GM21528 (cell line): ENCODE measurements around the gene TLL1.

ENCODE experiments used
- ATAC-seq: cut with Tn5 transposase; IDR thresholded peaks from one replicate; pipeline ENCODE4 v1.9.1; 2021; ENCODE audit warnings: mild to moderate bottlenecking, moderate library complexity; ENCODE audit not compliant: unreplicated experiment, low FRiP score

The TLL1 gene

DNA sequence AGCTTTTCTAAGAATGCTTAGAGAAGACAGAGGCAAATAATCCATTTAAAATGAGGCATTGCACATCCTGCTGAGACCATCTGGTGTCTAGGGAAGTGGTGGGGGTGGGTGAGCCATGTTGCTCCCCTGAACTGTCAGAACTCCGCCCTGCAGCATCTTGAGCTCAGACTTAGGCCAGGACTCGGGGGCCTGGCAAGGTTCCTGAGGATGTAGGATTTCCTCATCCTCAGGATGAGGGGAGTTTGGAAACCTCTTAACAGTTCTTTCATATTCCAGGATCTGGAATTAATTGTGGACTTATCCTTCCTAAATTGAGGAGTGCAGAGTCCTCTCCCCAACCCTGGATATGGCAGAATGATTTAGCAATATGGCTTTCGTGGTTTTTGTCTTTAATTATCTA lies 6.6 kb downstream of the TLL1 start:
- ATAC-seq, result no peak

DNA sequence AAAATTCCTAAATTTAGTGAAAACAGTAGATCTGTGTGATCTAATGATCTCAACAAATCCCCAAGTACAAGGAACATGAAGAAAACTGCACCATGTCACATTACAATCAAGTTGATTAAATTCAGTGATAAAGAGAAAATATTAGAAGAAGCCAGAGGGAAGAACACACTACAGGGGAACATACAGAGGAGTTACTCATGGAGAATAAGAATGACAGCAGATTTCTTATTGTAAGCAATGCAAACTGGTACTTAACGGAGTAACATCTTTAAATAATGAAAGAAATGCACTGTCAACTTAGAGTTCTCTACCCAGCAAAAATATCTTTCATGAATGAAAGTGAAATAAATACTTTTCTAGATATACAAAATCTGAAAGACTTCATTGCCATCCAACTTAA lies 21.1 kb downstream of the TLL1 start:
- no peak for ATAC-seq

DNA sequence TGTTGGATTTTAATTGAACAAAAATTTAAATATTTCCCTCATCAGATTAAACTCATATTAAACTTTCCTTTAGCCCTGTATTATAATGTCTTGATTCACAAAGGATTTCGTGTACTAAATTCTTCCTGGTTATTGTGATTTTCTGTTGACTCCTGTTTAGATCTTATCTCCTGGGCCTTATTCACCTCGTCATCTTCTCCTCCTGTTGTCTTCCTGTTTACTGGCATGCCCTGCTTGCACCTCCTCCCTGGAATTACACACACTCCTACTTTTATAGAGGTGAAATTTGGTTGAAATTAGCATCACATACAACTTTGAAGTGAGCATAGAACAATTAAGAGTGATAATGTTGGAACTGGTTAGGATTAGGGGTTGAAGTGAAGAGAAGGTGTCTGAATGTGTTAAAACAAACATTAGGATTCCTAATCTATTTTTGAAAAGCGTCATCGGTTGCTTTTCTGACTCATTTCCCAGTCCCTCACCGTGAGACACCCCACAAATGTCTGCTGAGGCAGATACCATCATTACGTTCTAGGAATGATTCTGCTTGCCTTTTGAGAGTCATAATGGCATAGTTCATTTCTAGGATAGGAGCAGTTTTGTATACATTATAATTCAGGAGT lies 32.5 kb downstream of the TLL1 start:
- ATAC-seq, result no peak

DNA sequence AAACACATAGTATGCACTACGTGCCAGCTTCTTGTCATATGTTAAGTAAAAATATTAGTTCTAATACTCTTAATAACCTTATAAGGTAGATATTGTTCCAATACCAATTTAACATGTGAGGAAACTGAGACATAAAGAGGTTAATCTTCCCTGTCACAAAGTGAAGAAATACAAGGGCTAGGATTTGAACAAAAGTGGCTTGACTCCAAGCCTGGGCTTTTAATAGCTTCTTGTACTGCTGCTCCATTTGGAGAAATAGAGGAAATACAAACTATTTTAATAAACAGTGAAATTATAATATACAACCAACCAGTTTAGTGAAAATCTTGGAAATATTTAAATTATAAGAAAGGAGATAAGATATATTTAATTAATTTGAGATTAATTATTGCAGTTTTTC lies 33.2 kb downstream of the TLL1 start:
- ATAC-seq, result no peak

DNA sequence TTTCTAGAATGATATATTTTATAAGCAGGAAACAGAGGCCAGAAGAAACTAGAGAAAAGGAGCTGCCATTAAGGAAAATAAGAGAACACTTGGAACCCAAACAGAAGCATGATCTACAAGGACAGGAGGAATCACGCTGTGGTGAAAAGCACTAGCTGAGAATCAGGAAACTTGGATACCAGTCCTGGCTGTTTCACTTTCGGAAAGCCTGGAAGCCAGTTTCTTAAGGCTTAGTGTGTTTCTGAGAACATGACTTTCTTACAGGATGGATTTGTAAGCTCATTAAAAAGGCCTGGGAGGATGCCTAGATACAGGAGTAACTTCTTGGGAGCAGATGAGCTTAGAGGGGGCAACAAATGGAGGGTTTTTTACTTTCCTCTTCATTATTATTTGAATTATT lies 36.9 kb downstream of the TLL1 start:
- no peak for ATAC-seq

DNA sequence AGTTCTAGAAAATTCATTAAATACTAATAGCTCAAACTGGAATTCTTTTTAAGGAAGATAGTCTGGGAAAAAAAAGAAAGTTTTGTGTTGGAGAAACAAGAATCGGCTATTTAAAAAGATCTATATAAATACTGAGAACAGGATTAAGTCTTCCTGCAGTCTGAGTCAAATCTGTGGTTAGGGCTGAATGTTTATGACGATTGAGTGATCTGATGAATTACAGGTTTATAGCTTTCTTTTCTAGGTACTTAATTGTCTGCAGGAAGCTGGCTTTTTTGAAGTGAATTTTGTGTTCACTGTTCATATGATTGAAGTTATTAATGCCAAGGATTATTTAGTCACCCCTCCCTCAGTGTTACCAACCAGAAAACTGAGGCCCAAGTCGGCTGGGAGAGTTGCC lies 42.2 kb downstream of the TLL1 start:
- ATAC-seq, result no peak

DNA sequence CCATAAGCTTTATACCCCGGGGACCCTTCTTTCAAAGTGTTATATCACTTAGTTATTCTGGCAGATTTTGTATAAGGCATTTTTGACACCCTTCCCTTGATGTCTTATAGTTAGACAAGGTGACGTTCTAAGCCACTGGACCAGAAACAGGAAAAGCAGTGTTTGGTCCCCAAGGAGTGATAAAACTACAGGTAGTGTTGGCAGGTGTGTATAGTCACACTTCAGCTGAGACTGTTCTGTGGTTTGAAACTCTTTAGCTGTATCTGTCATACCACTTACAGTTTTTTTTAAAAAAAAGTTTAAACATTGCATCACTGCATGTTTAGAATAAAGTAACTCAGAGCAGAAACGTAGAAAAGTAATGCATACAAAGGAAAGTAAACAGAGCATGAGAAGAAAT lies 48.5 kb downstream of the TLL1 start:
- ATAC-seq, result no peak

DNA sequence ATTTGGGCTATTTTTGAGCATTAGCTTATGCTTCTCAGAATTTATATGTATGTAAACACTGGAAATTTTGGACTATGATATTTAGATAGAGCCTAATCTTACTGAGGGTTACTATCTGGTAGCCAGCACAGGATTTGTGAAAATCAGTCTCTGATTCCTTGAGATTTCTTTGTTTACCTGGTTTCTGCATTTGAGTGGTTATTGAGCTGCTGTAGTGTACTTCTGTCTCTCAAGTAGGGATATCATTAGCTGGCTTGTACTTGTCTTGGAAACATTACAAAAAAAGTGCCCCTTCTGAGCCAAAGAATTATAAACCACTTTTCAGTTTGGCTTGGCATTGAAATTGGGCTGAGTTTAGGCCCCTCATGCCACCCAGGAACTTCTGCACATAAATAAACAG lies 49.7 kb downstream of the TLL1 start:
- ATAC-seq, result no peak

DNA sequence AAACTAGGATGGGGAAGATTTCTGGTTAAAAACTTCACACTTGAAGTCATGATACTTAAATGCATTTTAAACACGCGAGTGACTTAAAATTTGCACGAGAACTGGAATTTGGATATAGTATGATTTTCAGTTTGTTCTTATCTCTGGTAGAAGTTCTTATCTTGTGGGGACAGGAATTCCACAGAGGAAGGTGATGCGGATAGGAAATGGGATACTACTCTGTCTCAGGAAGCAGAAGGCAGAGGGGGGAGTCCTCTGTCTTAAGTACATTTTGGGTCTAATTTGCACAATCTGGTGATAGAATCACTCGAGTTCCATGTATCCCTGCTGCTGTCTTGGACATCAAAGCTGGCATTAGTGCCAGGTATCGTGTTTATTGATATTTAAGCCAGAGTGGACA lies 53.3 kb downstream of the TLL1 start:
- ATAC-seq, result no peak

DNA sequence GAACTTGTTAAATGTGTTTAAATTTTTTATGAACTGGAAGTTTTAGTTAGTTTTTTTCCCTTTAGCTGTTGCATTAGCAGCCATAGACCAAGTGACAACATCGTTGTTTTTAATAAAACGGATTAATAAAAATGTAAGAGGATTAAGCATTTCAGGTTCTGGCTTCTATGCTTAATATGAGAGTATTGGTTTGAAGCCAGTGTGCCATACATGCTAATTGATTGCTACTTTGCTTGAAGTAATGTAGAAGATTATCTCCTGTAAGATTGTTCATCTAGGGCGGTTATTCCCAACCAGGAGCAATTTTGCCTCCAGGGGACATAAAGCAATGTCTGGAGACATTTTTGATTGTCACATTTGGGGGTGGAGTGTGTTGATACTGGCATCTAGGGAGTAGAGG lies 54.3 kb downstream of the TLL1 start:
- ATAC-seq, result no peak

DNA sequence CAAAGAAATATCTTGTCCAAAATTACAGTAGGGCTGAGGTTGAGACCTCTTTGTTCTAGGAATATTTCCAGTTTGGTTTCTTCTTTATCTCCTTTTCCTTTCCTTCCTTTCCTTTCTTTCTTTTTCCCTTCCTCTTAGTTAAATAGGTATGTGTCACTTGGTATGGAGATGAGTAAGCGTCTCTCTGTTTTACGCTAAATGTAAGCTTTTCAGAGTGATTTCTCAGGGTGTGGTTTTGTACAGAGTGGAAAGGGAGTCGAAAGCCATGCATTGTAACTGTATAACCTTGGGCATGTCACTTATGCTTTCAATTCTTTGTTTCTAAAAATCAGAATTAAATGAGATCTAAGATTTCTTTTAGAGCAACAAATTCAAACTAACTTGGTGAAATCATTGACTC lies 54.8 kb downstream of the TLL1 start:
- no peak for ATAC-seq

DNA sequence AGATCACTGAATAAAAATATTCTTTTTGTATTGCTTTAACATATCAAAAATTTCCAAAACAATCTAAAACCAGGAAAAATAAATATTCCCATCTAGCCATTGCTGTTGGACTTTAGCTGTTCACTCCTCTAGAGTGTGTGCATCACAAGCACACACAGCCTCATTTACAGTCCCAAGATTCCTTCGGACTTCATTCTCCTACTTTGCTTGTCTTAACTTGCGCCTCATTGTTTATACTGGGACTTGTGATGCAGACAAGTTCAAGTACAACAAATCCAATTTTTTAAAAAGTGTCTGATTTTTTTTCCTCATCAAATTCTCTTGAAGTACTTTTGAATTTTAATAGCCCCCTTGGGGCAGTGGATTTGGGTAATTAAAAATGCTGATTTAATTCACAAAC lies 55.6 kb downstream of the TLL1 start:
- no peak for ATAC-seq

DNA sequence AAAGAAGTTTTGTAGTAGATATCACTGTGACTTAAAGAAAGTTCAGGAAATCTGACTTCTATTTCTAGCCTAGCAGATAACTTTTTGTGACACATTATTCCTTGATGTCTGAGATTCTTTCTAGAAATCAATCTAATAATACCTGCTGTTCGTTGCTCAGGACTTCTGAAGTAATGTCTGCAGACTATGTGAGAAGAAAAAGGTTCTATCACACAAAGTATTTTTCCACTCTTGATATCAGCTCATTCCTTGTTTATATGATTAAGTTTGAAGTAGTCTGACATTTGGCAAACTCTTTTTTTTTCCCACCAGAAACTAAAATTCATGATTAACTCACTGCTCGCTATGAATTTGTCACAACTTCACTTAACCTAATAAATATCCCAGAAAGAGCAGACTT lies 56.6 kb downstream of the TLL1 start:
- no peak for ATAC-seq

DNA sequence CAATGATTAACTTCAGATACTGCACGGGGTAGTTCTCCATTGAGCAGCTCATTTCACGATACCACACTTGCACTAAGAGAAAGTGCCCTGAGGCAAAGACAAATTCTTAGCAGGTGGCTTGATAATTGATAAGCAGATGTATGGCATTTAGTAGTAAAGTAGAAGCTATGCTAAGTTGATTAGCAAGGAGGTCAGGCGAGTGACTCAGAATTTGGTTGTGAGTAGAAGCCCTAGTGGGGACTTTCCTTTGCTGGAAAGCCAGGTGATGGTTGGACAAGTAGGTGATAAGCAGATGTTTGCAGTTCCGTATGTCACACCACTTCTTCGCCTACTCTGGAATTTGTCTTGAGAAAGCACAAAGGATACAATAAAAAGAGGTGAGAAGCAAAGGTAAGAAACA lies 58.7 kb downstream of the TLL1 start:
- no peak for ATAC-seq

DNA sequence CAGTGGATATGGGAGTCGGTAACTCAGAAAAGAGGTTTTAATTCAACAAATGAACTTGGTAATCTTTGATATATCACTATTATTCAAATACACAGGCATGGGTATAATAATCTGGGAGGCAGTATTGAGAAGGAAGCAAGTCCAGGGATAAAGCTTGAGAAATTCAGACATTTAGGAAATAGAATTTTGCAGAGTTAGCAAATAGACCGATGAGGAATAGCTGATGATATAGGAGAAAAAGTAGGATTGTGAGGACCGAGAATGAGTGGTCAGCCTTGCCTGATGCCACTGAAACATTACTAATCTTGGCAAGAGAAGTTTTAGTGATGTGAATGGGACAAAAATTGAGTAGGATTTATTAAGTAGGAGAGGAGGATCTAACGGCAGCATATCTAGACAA lies 71.9 kb downstream of the TLL1 start:
- ATAC-seq, result no peak

DNA sequence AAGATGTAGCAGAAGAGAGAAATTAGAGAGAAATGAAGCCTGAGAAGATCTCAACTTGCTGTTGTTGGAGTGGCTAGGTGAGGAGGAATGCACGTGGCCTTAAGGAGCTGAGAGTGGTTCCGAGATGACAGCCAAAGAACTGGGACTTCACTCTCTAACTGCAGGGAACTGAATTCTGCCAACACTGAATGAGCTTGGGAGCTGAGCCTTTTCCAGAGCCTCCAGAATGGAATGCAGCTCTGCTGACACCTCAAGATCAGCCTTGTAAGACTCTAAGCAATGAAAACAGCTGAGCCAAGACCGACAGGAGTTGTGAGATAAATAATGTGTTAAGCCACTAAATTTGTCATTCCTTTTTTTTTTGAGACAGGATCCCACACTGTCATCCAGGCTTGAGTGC lies 73.0 kb downstream of the TLL1 start:
- ATAC-seq, result no peak

DNA sequence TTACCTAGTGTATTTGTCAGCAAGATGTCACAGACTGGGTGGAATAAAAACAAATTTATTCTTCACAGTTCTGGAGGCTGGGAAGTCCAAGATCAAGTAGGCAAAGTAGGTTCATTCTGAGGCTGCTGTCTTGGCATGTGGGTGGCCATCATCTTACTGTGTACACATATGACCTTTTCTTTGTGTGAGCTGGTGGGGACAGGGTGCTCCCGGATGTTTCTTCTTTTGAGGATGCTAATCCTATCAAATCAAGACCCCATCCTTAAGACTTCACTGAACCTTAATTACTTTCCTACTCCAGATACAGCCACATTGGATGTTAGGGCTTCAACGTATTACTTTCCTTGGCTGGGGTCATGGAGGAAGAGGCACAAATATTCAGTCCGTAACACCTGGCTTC lies 74.0 kb downstream of the TLL1 start:
- no peak for ATAC-seq

DNA sequence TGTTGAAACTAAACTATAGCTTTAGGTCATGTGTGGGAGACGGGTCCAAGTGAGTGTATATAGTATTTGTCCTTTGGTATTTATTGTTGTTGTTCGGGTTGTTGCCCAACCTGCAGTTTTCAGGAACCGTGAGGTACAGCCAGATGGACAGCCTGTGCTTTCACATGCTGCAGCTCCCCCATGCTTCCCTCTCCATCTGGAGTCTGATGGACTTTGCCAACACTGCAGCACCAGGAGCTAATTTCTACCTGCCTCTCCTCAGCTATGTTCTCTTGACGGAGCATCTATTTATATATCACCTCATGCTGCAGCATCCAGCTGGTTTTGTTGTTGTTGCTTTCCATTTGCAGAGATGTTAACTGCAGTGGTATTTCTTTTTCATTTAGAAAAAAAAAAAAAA lies 80.1 kb downstream of the TLL1 start:
- ATAC-seq, result no peak

DNA sequence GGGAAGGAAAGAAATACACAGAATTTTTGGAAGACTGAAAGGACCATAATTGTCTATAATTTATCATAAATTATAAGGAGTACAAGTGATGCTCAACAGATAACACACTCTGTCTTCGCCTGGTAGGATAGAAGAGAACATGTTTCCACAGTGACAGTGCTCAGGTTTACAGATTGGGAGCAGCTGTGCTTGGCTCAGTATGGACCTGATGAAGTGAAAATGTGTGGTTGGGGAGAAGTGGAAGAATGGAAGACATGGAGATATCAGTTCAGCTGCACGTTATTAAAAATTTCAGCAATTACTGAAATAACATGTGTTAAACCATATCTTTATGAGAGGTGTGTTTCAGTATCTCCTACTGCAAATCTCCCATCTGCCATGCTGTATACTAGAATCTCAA lies 90.6 kb downstream of the TLL1 start:
- ATAC-seq, result no peak

DNA sequence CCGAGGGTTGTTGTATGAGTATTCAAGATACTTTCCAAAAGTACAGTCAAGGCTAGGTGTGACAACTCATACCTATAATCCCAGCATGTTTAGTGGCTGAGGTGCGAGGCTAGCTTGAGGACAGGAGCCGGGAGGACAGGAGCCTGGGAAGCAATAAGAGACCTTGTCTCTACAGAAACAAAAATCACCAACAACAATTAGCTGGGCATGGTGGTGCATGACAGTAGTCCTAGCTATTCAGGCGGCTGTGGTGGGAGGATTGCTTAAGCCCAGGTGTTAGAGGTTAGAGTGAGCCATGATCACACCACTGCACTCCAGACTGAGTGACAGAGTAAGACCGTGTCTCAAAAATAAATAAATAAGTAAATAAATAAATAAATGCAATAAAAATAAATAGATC lies 91.6 kb downstream of the TLL1 start:
- ATAC-seq, result no peak

DNA sequence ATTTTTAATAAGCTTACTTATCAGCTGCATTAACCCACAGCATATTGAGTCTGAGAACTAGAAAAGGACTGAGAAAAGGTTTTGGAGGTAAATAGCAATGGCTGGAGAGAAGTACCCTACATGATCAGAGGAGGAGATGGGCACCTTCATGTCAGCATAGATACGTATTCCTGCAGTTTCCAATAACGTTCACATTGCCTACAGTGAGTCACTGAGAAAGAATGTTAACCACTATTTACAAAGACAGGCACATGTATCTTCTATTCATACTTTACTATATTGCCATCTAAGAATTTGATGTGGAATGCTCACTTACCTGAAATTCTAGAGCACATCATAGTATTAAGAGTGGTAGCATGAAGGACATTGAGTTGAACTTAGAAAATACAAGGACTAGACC lies 92.5 kb downstream of the TLL1 start:
- ATAC-seq, result no peak

DNA sequence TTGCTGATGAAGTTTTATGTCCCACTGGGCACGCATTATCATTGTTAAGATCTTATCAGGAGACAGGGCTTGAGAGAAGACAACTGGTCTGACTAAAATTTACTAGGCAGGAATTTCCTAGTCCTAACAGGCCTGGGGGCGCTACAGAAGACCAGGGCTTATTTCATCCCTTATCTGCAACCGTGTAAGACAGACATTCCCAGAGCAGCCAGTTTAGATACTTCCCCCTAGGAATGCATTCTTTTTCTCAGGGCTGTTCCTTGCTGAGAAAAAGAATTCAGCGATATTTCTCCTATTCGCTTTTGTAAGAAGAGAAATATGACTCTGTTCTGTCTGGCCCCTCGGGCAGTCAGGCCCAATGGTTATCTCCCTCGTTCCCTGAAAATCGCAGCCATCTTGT lies 93.8 kb downstream of the TLL1 start:
- no peak for ATAC-seq

DNA sequence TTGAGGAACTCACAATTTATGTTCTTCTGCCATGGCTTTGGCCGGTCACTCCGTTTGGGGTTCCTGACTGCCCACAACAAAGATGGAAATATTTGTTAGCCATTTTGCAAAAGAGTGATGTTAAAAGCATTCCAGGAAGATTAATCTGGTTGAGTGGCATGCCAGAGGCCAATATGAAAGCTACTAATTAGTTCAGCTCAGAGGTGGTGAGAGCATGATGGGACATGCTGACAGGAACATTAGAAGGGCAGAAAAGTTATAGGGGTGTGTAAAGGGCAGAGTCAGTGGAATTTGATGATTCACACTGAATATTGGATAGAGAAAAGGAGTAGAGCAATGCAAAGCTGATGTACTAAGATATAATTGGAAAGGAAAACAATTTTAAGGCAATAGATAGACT lies 94.4 kb downstream of the TLL1 start:
- no peak for ATAC-seq
